Lower lobe of right lung (tissue), 2 donors: ENCODE data around the gene MUC12. TPM values are rescaled to one million over a fixed set of nuclear protein-coding genes. Genes with fewer than 3 reads are reported as not detected.

ENCODE experiments used
- ATAC-seq, 2 donors: fragments of 200-7000 bp; cut with Tn5 transposase; one replicate each; pipeline ENCODE4 v1.9.1; 2020 to 2022; ENCODE audit warnings: mild to moderate bottlenecking in 2 of 2, moderate library complexity in 2 of 2
- DNase-seq: peaks from one replicate; pipeline ENCODE4 v3.0.0-alpha.2; 2020
- H3K27ac ChIP-seq: fragments of 200-600 bp; one replicate; pipeline ENCODE4 v1.8.0; 2022
- H3K27me3 ChIP-seq: fragments of 200-600 bp; one replicate; pipeline ENCODE4 v1.8.0; 2022; ENCODE audit warnings: low read depth
- H3K36me3 ChIP-seq: fragments of 200-600 bp; one replicate; pipeline ENCODE4 v1.8.0; 2022; ENCODE audit warnings: mild to moderate bottlenecking
- H3K4me1 ChIP-seq: fragments of 200-600 bp; one replicate; pipeline ENCODE4 v1.8.0; 2022
- H3K4me3 ChIP-seq: fragments of 200-600 bp; one replicate; pipeline ENCODE4 v1.8.0; 2022; ENCODE audit warnings: mild to moderate bottlenecking
- H3K9me3 ChIP-seq: fragments of 200-600 bp; one replicate; pipeline ENCODE4 v1.8.0; 2022
- intact Hi-C: fragments of 100-400 bp; cut with DNase I; formaldehyde crosslinking; loops from one replicate; pipeline ENCODE4 v1.11.0; 2022
- total RNA-seq: library from RNA; stranded (reverse); fragmentation: NEBNext Ultra II Directional; extraction: Animal tissue kit (Norgen Biotek cat#: 25700); gene quantifications from one replicate; pipeline ENCODE4 v1.2.1, GENCODE V29; 2021
- TF ChIP-seq, protein P1 (sequence below): fragments of 200-600 bp; IDR thresholded peaks from one replicate; pipeline ENCODE4 v1.8.0; 2022; ENCODE audit warnings: antibody characterized with exemption, mild to moderate bottlenecking
- donor health status: DM: no; HTN: yes; CAD: no; lungs with severe emphysema.

The MUC12 gene
- total RNA-seq, 1 donor from 2014 or later: 1.2 TPM

DNA sequence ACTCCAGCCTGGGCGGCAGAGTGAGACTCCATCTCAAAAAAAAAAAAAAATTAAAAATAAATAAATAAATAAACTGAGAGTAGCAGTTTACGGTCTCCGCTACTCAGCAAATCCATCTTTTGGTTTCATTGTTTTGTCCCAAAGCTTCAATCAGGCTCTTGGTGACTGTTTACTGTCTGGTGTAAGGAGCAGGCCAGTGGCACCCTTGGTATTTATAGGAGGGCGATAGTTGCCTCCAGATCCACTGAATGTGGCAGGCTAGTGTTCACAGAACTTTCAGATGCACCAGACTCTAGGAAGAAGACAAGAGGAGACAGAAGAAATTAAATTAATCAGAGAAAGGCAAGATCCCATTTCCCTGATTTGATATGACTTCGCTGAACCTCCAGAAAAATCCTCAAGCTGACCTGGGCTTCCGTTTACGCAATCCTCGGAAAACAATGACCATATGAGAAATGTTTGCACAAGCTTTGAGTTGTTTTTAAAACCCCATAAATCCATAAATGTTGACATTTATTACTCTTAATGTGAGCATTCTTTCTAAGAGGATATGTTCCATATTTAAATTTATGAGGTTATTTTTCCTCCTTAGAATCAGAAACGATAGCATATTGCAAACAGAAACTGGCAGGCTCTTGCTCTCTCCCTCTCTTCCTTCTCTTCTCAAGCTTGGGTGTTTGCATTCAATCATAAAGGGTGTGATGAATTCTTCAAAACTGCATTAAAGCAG lies 27.2 kb upstream of the MUC12 start:
- intact Hi-C loops: no loop called here
- H3K9me3 ChIP-seq: peaks cover 6% of the 10 kb centered on the region
- H3K27me3 ChIP-seq: peaks cover 6% of the 10 kb centered on the region
- no peak for DNase-seq
- H3K27ac ChIP-seq: no peak overlapping the region
- no peak overlapping the region for H3K4me3 ChIP-seq
- TF ChIP-seq, protein P1, sequence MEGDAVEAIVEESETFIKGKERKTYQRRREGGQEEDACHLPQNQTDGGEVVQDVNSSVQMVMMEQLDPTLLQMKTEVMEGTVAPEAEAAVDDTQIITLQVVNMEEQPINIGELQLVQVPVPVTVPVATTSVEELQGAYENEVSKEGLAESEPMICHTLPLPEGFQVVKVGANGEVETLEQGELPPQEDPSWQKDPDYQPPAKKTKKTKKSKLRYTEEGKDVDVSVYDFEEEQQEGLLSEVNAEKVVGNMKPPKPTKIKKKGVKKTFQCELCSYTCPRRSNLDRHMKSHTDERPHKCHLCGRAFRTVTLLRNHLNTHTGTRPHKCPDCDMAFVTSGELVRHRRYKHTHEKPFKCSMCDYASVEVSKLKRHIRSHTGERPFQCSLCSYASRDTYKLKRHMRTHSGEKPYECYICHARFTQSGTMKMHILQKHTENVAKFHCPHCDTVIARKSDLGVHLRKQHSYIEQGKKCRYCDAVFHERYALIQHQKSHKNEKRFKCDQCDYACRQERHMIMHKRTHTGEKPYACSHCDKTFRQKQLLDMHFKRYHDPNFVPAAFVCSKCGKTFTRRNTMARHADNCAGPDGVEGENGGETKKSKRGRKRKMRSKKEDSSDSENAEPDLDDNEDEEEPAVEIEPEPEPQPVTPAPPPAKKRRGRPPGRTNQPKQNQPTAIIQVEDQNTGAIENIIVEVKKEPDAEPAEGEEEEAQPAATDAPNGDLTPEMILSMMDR: no peak
- ATAC-seq: peak in 1 of 2 donors; percentile 37
- H3K36me3 ChIP-seq: no peaks in the 10 kb centered on the region
- H3K4me1 ChIP-seq: no peaks in the 10 kb centered on the region

DNA sequence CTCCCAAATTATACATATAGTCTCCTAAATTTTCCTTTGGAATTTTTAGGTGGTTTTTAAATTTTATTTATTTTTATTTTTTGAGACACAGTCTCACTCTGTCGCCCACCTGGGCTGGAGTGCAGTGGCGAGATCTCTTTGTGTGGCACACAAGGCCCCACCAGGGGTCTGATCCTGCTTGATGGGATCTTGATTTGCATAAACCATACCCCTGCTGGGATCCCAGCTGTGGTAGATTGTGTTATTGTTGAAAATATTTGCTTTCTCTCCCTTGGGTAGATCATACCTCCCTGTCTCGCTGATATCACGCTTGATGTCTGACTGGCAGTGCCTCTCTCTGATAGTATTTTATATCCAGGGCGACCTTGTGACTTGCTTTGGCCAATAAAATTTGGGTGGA lies 25.7 kb upstream of the MUC12 start:
- Histone ChIP-seq H3K27ac (no peak overlapping the region), H3K4me3 (no peak overlapping the region), H3K27me3 (peaks cover 6% of the 10 kb centered on the region), H3K9me3 (peaks cover 6% of the 10 kb centered on the region), H3K36me3 (no peaks in the 10 kb centered on the region), H3K4me1 (no peaks in the 10 kb centered on the region)
- intact Hi-C loops: no loop called here
- DNase-seq: no peak
- ATAC-seq: no peak
- TF ChIP-seq, protein P1: no peak

DNA sequence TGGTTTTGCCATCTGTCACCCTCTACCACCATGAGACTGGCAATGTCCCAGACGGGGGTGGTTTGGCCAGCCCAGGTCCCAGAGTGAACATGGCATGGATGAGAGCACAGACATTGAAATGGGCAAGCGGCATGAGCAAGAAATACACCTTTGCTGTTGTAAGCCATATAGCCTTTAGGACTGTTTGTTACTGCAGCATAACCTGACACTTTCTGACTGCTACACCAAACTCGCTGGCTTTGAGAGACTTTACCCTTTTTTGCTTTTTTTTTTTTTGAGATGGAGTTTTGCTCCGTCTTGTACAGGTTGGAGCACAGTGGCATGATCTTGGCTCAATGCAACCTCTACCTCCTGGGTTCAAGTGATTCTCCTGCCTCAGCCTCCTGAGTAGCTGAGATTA lies 25.2 kb upstream of the MUC12 start:
- intact Hi-C loops: no loop called here
- TF ChIP-seq, protein P1: no peak
- Histone ChIP-seq H3K27me3 (peaks cover 8% of the 10 kb centered on the region), H3K4me3 (no peak overlapping the region), H3K27ac (no peak overlapping the region), H3K4me1 (no peaks in the 10 kb centered on the region), H3K36me3 (no peaks in the 10 kb centered on the region), H3K9me3 (peaks cover 6% of the 10 kb centered on the region)
- ATAC-seq (no peak), DNase-seq (no peak)

DNA sequence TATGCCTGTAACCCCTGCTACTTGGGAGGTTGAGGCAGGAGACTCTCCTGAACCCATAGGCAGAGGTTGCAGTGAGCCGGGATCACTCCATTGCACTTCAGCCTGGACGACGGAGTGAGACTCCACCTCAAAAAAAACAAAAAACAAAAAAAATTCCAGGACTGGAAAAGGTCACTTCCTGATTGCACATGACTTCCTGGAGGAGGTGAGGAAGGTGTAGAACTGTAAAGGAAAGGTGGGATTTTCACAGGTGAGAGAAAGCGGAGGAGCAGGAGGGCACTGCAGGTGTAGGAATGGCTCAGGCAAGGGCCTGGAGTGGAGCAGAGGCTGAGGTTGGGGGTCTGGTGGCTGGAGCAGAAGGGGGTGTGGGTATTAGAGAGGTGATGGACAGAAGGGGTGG lies 23.3 kb upstream of the MUC12 start:
- Histone ChIP-seq H3K36me3 (no peaks in the 10 kb centered on the region), H3K4me1 (no peaks in the 10 kb centered on the region), H3K27me3 (peaks cover 24% of the 10 kb centered on the region), H3K27ac (no peak overlapping the region), H3K4me3 (no peak overlapping the region), H3K9me3 (no peaks in the 10 kb centered on the region)
- ATAC-seq (no peak), DNase-seq (no peak)
- intact Hi-C loops: no loop called here
- TF ChIP-seq, protein P1: no peak

DNA sequence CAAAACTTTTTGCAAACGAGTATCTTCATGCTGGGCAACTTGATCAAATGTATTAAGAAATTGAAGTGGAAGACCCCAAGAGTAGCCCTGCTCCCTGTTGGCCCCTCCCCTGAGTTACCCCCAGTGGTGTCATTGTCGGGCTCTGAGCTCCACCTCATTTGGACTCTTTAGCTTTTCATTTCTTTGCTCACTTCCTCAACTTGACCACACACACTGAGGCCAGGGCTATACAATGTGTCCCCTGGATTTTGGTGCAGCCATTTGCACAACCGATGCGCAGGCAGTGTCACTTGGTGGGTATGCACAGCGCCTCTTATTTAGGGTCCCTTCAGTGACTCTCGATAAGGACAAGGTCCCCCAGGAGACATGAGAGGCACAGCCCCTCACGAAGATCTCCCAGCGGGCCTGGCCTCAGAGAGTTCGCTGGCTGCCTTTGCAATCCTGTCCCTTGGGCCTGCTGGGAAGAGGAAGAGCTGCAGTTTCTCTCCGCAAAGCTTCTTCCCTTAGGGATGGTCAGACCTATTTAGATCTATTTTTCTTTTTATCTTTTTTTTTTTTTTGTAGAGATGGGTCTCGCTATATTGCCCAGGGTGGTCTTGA lies 22.5 kb upstream of the MUC12 start:
- TF ChIP-seq, protein P1: no peak
- Histone ChIP-seq H3K9me3 (no peaks in the 10 kb centered on the region), H3K27me3 (peaks cover 26% of the 10 kb centered on the region), H3K36me3 (no peaks in the 10 kb centered on the region), H3K27ac (no peak overlapping the region), H3K4me1 (no peaks in the 10 kb centered on the region), H3K4me3 (no peak overlapping the region)
- DNase-seq (no peak), ATAC-seq (no peak)
- intact Hi-C loops: no loop called here
